Fibroblast of lung (primary cell): ENCODE results near the gene DNAJB1. TPM values are rescaled to one million over a fixed set of nuclear protein-coding genes. Genes with fewer than 3 reads are reported as not detected.
A peak's percentile ranks its signal among the peaks of the same experiment; 100 is the strongest.

Experiments used
- DNase-seq, 2 donors: peaks; one replicate each; pipeline versions ENCODE4 v3.0.0 to v3.0.0-alpha.2; 2010; ENCODE audit warnings: low read depth in 2 of 2
- H2AFZ ChIP-seq: 2 replicates; pipeline ENCODE4 v1.5.1; 2012; ENCODE audit warnings: low read length, control low read depth, inconsistent platforms
- H3K27ac ChIP-seq: 2 replicates; pipeline ENCODE4 v1.5.1; 2011; ENCODE audit warnings: low read length, control low read depth; ENCODE audit not compliant: insufficient read depth
- H3K27me3 ChIP-seq: 2 replicates; pipeline ENCODE4 v1.5.1; 2011; ENCODE audit warnings: mild to moderate bottlenecking, low read length; ENCODE audit not compliant: control insufficient read depth, insufficient read depth
- H3K36me3 ChIP-seq: 2 replicates; pipeline ENCODE4 v1.5.1; 2011; ENCODE audit warnings: low read length; ENCODE audit not compliant: control insufficient read depth, insufficient read depth
- H3K4me1 ChIP-seq: 2 replicates; pipeline ENCODE4 v1.5.1; 2011; ENCODE audit warnings: low read length; ENCODE audit not compliant: control insufficient read depth, insufficient read depth; ENCODE audit errors: extremely low read depth
- H3K4me2 ChIP-seq: 2 replicates; pipeline ENCODE4 v1.5.1; 2011; ENCODE audit warnings: low read length, control low read depth; ENCODE audit not compliant: insufficient read depth; ENCODE audit errors: extremely low read depth
- H3K4me3 ChIP-seq, 4 experiments: fragments of 200-600 bp in 1 of 4; sonication (generic) in 1 of 4; replicated peaks in 1 of 4; 2 replicates each; pipeline ENCODE4 v1.5.1; 2011 to 2016; ENCODE audit warnings: low read length in 4 of 4, low read depth in 3 of 4, mild to moderate bottlenecking in 3 of 4, control low read depth in 2 of 4, inconsistent platforms in 1 of 4, mixed read lengths in 1 of 4; ENCODE audit not compliant: insufficient read depth in 1 of 4; ENCODE audit errors: control extremely low read depth in 1 of 4
- H3K79me2 ChIP-seq: 2 replicates; pipeline ENCODE4 v1.5.1; 2012; ENCODE audit warnings: mild to moderate bottlenecking, low read length, inconsistent platforms; ENCODE audit not compliant: control insufficient read depth, insufficient read depth
- H3K9ac ChIP-seq: 2 replicates; pipeline ENCODE4 v1.5.1; 2011; ENCODE audit warnings: mild to moderate bottlenecking, low read length, control low read depth; ENCODE audit not compliant: insufficient read depth
- H3K9me3 ChIP-seq: 2 replicates; pipeline ENCODE4 v1.5.1; 2012; ENCODE audit warnings: low read depth, low read length; ENCODE audit not compliant: control insufficient read depth, insufficient read depth
- H4K20me1 ChIP-seq: 2 replicates; pipeline ENCODE4 v1.5.1; 2011; ENCODE audit warnings: low read length; ENCODE audit not compliant: control insufficient read depth, insufficient read depth; ENCODE audit errors: extremely low read depth
- CTCF ChIP-seq, 2 donors: IDR thresholded peaks in 1 of 2; conservative IDR thresholded peaks in 1 of 2; 1 replicate in 1 of 2; 2 replicates in 1 of 2; pipeline ENCODE4 v1.5.1; 2011 to 2012; ENCODE audit warnings: low read length in 2 of 2, control low read depth in 1 of 2, inconsistent platforms in 1 of 2, low read depth in 1 of 2, mild to moderate bottlenecking in 1 of 2
- EZH2 ChIP-seq: IDR thresholded peaks from 2 replicates; pipeline ENCODE4 v1.5.1; 2012; ENCODE audit warnings: low read length, control low read depth, mild to moderate bottlenecking; ENCODE audit errors: missing control alignments
- polyA plus RNA-seq, 2 donors: library from polyadenylated mRNA; depleted of rRNA in 1 of 2; stranded (reverse) in 1 of 2; unstranded in 1 of 2; fragments of >200 nt; gene quantifications; 2 replicates each; pipeline ENCODE4 v1.2.1, GENCODE V29; 2011 to 2012; ENCODE audit warnings: missing spikeins in 1 of 2
- total RNA-seq: library from RNA; depleted of rRNA; stranded (reverse); fragments of >200 nt; gene quantifications from 2 replicates; pipeline ENCODE4 v1.2.1, GENCODE V29; 2014

DNAJB1 gene
- total and polyA plus RNA-seq, 2 donors (not counting 1 experiment from before 2014, with no cell fraction given) = 87.3 to 87.7 TPM

GRCh38 chr19:14559916-14560775, 41.9 kb upstream of the DNAJB1 start:
- no peak for DNase-seq
- Histone ChIP-seq H3K79me2 (peaks cover 2% of the 10 kb centered on the region), H3K9me3 (no peaks in the 10 kb centered on the region), H4K20me1 (no peaks in the 10 kb centered on the region), H3K27ac (no peak overlapping the region), H2AFZ (no peak overlapping the region), H3K27me3 (no peaks in the 10 kb centered on the region), H3K36me3 (no peaks in the 10 kb centered on the region), H3K9ac (no peak overlapping the region), H3K4me2 (no peak overlapping the region), H3K4me1 (peaks cover 7% of the 10 kb centered on the region), H3K4me3 (no peak overlapping the region)
- no peak for TF ChIP-seq CTCF (conservative IDR thresholded peaks at IDR 0.05 in 1 of 2, IDR thresholded peaks at IDR 0.05 in 1 of 2; ENCODE audit: low read depth in 1 of 2, low read length in 2 of 2)
- no peak for TF ChIP-seq EZH2

DNA sequence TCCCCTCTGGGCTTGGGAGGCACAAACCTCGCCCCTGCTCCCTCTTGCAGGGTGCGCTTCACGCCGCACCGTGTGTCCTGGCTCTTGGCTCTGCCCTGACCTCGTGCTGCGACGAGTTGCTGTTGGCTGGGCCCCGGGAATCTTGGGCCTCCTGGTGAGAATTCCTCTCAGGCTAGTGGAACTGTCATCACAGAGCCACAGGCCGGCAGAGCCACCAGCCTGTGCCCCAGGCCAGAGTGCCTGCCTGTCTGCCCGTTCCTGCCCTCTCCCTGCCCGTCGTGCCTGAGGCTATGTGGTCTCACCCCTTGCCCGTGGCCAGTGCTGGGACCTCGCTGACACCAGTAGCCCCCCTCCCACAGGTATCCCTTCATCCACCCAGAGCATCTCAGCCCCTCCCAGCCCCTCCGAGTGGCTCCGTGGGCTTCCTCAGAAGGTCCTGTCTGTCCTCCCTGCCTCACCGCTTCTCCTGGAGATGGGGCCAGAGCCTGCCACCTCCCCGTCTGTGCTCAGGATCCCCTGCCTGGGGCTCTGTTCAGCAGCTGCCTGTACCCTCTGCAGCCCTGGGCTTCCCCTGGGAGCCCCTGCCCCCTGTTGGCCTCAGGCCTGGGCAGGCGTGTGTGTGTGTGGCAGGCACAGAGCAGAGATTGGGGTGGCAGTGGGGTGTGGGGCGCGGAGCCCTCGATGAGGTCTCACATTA, 40.3 kb upstream of the DNAJB1 start:
- no peaks in the 10 kb centered on the region for H3K9me3 ChIP-seq
- DNase-seq = no peak
- H3K4me3 ChIP-seq = no peak overlapping the region
- peaks cover 2% of the 10 kb centered on the region for H3K79me2 ChIP-seq
- no peak overlapping the region for H2AFZ ChIP-seq
- no peak overlapping the region for H3K27ac ChIP-seq
- TF ChIP-seq EZH2 = no peak
- no peak for TF ChIP-seq CTCF (conservative IDR thresholded peaks at IDR 0.05 in 1 of 2, IDR thresholded peaks at IDR 0.05 in 1 of 2; ENCODE audit: low read depth in 1 of 2, low read length in 2 of 2)
- no peaks in the 10 kb centered on the region for H3K36me3 ChIP-seq
- no peak overlapping the region for H3K9ac ChIP-seq
- peaks cover 7% of the 10 kb centered on the region for H3K4me1 ChIP-seq
- H3K4me2 ChIP-seq = no peak overlapping the region
- H4K20me1 ChIP-seq = no peaks in the 10 kb centered on the region
- H3K27me3 ChIP-seq = no peaks in the 10 kb centered on the region

GRCh38 chr19:14556662-14557188, 38.5 kb upstream of the DNAJB1 start:
- no peak overlapping the region for H3K9ac ChIP-seq
- H4K20me1 ChIP-seq = no peaks in the 10 kb centered on the region
- peaks cover 3% of the 10 kb centered on the region for H3K4me1 ChIP-seq
- H3K36me3 ChIP-seq = no peaks in the 10 kb centered on the region
- H3K27ac ChIP-seq = no peak overlapping the region
- H3K4me3 ChIP-seq = peak overlapping the region in 1 of 4 experiments; percentile 22
- no peaks in the 10 kb centered on the region for H3K27me3 ChIP-seq
- H3K79me2 ChIP-seq = peaks cover 2% of the 10 kb centered on the region
- peak; percentile 73 to 75 for DNase-seq
- no peaks in the 10 kb centered on the region for H3K9me3 ChIP-seq
- H3K4me2 ChIP-seq = peak overlapping the region; percentile 75
- peak overlapping the region; percentile 55 for H2AFZ ChIP-seq
- TF ChIP-seq EZH2 (no peak), CTCF (conservative IDR thresholded peaks at IDR 0.05 in 1 of 2, IDR thresholded peaks at IDR 0.05 in 1 of 2; ENCODE audit: low read depth in 1 of 2, low read length in 2 of 2) (peak; percentile 91 to 93)
